ENCODE results near the gene CPNE9. TPM values are rescaled to one million over a fixed set of nuclear protein-coding genes. Genes with fewer than 3 reads are reported as not detected.
A peak's percentile ranks its signal among the peaks of the same experiment; 100 is the strongest.

CPNE9 gene
- total and polyA plus RNA-seq, 7 donors, result 0.05 TPM; not detected in 6

DNA sequence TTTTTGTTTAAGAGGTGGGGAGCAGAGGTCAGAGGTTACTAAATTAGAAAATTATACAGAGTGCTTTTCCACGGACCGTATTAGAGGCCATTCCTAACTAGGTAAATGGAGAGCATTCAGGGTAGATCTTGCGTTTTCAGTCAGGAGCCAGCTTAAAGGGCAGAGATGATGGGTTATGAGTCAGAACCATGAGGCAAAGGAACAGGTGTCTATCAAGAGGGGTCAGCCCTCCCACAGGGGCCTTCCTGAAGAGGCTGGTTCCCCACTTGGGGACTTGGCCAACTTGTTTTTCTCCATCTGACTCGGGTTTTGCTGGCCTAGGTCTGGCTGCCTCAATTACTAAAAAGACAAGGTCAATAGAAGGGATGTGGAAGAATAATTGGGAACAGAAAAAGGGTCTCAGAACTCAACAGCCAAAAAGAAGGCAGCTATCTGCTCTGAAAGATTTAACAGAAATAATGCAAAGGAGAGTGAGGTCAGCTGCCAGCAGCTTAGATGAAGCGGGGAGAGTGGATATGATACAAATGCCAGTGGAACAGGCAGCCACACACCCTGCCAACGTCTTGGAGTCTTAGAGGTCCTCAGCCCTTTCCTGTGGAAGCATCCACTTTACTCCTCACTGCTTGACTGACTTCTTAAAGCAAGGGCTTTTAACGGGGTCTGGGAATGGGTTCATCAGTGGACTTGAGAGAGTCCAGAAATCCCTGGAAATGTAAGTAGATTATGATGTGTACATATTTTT is 36.8 kb upstream of the CPNE9 start:
- intact Hi-C loops (cut with DNase I), result no loop called here
- no peak overlapping the region for H3K27ac ChIP-seq
- H3K9me3 ChIP-seq, result no peaks in the 10 kb centered on the region
- ATAC-seq (no peak), DNase-seq (no peak)
- 80 to 81% (median 80%) methylated on average over 7 of the region's 7 CpGs for WGBS, 3 donors
- H3K4me3 ChIP-seq, result no peak overlapping the region
- no peak for TF ChIP-seq CTCF (IDR thresholded peaks at IDR 0.05)
- no peaks in the 10 kb centered on the region for H3K27me3 ChIP-seq (ENCODE audit: insufficient read depth in 3 of 3, low read length in 2 of 3)
- H3K4me1 ChIP-seq, result peaks cover 12% of the 10 kb centered on the region
- H3K36me3 ChIP-seq (ENCODE audit: insufficient read depth in 1 of 2, low read depth in 1 of 2), result peaks cover 6 to 94% of the 10 kb centered on the region in 2 donors

- H3K36me3 ChIP-seq (ENCODE audit: insufficient read depth in 1 of 2, low read depth in 1 of 2), result peaks cover 21 to 94% of the 10 kb centered on the region in 2 donors
- ATAC-seq (no peak), DNase-seq (no peak)
- H3K4me3 ChIP-seq, result no peak overlapping the region
- intact Hi-C loops (cut with DNase I), result no loop called here
- H3K27me3 ChIP-seq (ENCODE audit: insufficient read depth in 3 of 3, low read length in 2 of 3), result no peaks in the 10 kb centered on the region
- no peak overlapping the region for H3K27ac ChIP-seq
- peaks cover 12% of the 10 kb centered on the region for H3K4me1 ChIP-seq
- WGBS, 3 donors, result 85 to 95% (median 93%) methylated on average over 4 of the region's 4 CpGs
- TF ChIP-seq CTCF (IDR thresholded peaks at IDR 0.05), result no peak
- no peaks in the 10 kb centered on the region for H3K9me3 ChIP-seq
These were observed 34.4 kb upstream of the CPNE9 start for GRCh38 chr3:9669277-9669676.

DNA sequence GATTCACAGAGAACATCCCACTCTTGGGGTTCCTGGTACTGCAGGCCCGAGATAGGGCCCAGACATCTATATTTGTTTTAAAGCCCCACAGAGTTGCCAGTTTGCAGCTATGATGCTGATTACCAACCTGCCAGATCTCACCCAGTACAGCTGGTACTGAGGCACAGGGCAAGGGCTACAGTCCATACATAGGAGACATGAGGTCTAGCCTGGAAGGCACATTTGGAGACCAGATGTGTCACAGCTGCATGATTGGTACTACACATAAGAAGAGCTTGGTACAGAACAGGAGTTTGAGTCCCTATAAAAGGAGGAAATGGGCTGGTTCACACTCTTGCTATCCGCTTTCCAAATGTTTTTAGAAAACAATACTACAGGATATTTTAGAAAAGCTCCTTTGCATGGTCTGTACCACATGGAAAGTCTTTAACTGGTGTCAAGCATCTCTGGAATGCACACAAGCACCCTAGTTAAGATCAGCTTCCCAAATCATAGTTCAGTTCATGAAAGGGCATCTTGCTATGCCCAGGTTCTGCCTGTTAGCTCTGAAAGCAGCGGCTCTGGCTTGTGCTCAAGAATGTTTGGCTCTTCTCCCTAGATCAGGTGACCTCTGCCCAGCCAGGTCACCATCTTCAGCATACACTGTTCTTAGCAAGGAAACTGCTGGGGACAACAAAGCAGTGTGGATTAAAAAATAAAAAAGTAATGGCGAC is 33.8 kb upstream of the CPNE9 start:
- TF ChIP-seq CTCF (IDR thresholded peaks at IDR 0.05), result no peak
- no peaks in the 10 kb centered on the region for H3K27me3 ChIP-seq (ENCODE audit: insufficient read depth in 3 of 3, low read length in 2 of 3)
- ATAC-seq (peak; percentile 71 to 91 (median 78)), DNase-seq (no peak)
- peaks cover 21 to 94% of the 10 kb centered on the region in 2 donors for H3K36me3 ChIP-seq (ENCODE audit: insufficient read depth in 1 of 2, low read depth in 1 of 2)
- no peaks in the 10 kb centered on the region for H3K9me3 ChIP-seq
- no peak overlapping the region for H3K4me3 ChIP-seq
- H3K4me1 ChIP-seq, result peaks cover 12% of the 10 kb centered on the region
- no peak overlapping the region for H3K27ac ChIP-seq
- intact Hi-C loops (cut with DNase I), result no loop called here
- WGBS, 3 donors, result 29 to 41% (median 34%) methylated on average over 4 of the region's 4 CpGs

DNA sequence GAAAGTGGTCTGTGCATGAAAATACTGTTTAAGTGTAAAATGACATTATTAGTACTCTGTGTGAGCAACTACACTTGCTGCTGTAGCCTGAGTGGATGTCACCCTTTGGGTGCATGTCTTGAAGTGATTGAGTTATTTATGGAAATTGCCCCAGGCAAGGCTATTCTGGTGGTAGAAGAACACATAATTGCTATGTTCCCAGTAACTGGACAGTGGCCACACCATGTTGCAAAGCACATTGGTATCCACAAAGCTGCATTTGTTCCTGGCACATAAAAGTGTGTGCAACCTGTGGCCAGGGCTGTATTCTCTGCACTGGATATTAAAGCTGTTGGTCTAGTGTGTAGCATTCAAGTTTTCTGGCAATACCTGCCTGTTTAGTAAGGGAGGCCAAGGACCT is 30.6 kb upstream of the CPNE9 start:
- Histone ChIP-seq H3K9me3 (no peaks in the 10 kb centered on the region), H3K27me3 (ENCODE audit: insufficient read depth in 3 of 3, low read length in 2 of 3) (no peaks in the 10 kb centered on the region), H3K27ac (no peak overlapping the region), H3K36me3 (ENCODE audit: insufficient read depth in 1 of 2, low read depth in 1 of 2) (peaks cover 23 to 96% of the 10 kb centered on the region in 2 donors), H3K4me3 (no peak overlapping the region), H3K4me1 (peaks cover 12% of the 10 kb centered on the region)
- intact Hi-C loops (cut with DNase I), result no loop called here
- ATAC-seq, result peak in 3 of 4 donors; percentile 43 to 70 (median 62)
- TF ChIP-seq CTCF (IDR thresholded peaks at IDR 0.05), result no peak
- DNase-seq, result no peak

Data from psoas muscle (tissue), 8 donors.